Progenitor cell of endocrine pancreas (in vitro differentiated cells): ENCODE measurements around the gene BOLA2B. TPM values are rescaled to one million over a fixed set of nuclear protein-coding genes. Genes with fewer than 3 reads are reported as not detected.

ENCODE experiments used
- DNase-seq: peaks from one replicate; pipeline ENCODE4 v3.0.0; 2021; ENCODE audit warnings: low spot score; ENCODE audit not compliant: unreplicated experiment
- H3K27ac Mint-ChIP-seq: 2 replicates; pipeline ENCODE4 v1.8.0; 2021; ENCODE audit warnings: mild to moderate bottlenecking, moderate library complexity, mixed read lengths
- H3K27me3 Mint-ChIP-seq: 2 replicates; pipeline ENCODE4 v1.8.0; 2021; ENCODE audit warnings: mixed read lengths
- H3K36me3 Mint-ChIP-seq: 2 replicates; pipeline ENCODE4 v1.8.0; 2022; ENCODE audit warnings: mixed read lengths; ENCODE audit not compliant: insufficient read depth
- H3K4me1 Mint-ChIP-seq: 2 replicates; pipeline ENCODE4 v1.8.0; 2021; ENCODE audit warnings: low read depth, mixed read lengths
- H3K4me3 Mint-ChIP-seq: 2 replicates; pipeline ENCODE4 v1.8.0; 2021; ENCODE audit warnings: low read depth, mild to moderate bottlenecking, moderate library complexity, mixed read lengths
- H3K9me3 Mint-ChIP-seq: 2 replicates; pipeline ENCODE4 v1.8.0; 2021; ENCODE audit warnings: low read depth, mixed read lengths
- CTCF ChIP-seq: fragments of 200-600 bp; sonication (generic); IDR thresholded peaks from one replicate; pipeline ENCODE4 v1.5.0; 2021; ENCODE audit warnings: antibody characterized with exemption, mild to moderate bottlenecking; ENCODE audit not compliant: unreplicated experiment
- total RNA-seq: library from RNA; stranded (reverse); gene quantifications from 2 replicates; pipeline ENCODE4 v1.2.1, GENCODE V29; 2021

BOLA2B gene
- total RNA-seq, 1 donor from 2014 or later, result 65.0 TPM

GRCh38 chr16:30151091-30151490 is 42.4 kb downstream of the BOLA2B start:
- no peak for TF ChIP-seq CTCF
- H3K36me3 Mint-ChIP-seq, result no peaks in the 10 kb centered on the region
- DNase-seq, result no peak
- H3K27ac Mint-ChIP-seq, result no peak overlapping the region
- no peaks in the 10 kb centered on the region for H3K4me1 Mint-ChIP-seq
- no peak overlapping the region for H3K4me3 Mint-ChIP-seq
- peaks cover 6% of the 10 kb centered on the region for H3K9me3 Mint-ChIP-seq
- no peaks in the 10 kb centered on the region for H3K27me3 Mint-ChIP-seq

GRCh38 chr16:30149250-30149930 is 44.1 kb downstream of the BOLA2B start:
- H3K36me3 Mint-ChIP-seq, result no peaks in the 10 kb centered on the region
- DNase-seq, result no peak
- H3K27ac Mint-ChIP-seq, result no peak overlapping the region
- H3K9me3 Mint-ChIP-seq, result peaks cover 6% of the 10 kb centered on the region
- no peak overlapping the region for H3K4me3 Mint-ChIP-seq
- H3K27me3 Mint-ChIP-seq, result no peaks in the 10 kb centered on the region
- no peak for TF ChIP-seq CTCF
- H3K4me1 Mint-ChIP-seq, result no peaks in the 10 kb centered on the region

- no peak for DNase-seq
- no peak for TF ChIP-seq CTCF
- H3K27me3 Mint-ChIP-seq, result no peaks in the 10 kb centered on the region
- no peaks in the 10 kb centered on the region for H3K36me3 Mint-ChIP-seq
- no peaks in the 10 kb centered on the region for H3K4me1 Mint-ChIP-seq
- no peak overlapping the region for H3K27ac Mint-ChIP-seq
- H3K9me3 Mint-ChIP-seq, result peaks cover 3% of the 10 kb centered on the region
- H3K4me3 Mint-ChIP-seq, result no peak overlapping the region
Observed at GRCh38 chr16:30147843-30148510, 45.5 kb downstream of the BOLA2B start.

GRCh38 chr16:30145657-30146056 is 47.8 kb downstream of the BOLA2B start:
- Mint-ChIP-seq H3K4me1 (no peaks in the 10 kb centered on the region), H3K9me3 (peaks cover 3% of the 10 kb centered on the region), H3K4me3 (no peak overlapping the region), H3K36me3 (no peaks in the 10 kb centered on the region), H3K27ac (no peak overlapping the region), H3K27me3 (no peaks in the 10 kb centered on the region)
- no peak for DNase-seq
- no peak for TF ChIP-seq CTCF

GRCh38 chr16:30144917-30145316 is 48.5 kb downstream of the BOLA2B start:
- Mint-ChIP-seq H3K9me3 (peaks cover 3% of the 10 kb centered on the region), H3K27ac (no peak overlapping the region), H3K36me3 (no peaks in the 10 kb centered on the region), H3K27me3 (no peaks in the 10 kb centered on the region), H3K4me1 (peaks cover 1% of the 10 kb centered on the region), H3K4me3 (no peak overlapping the region)
- DNase-seq, result no peak
- no peak for TF ChIP-seq CTCF
